ENCODE results near the gene LGR4. TPM values are rescaled to one million over a fixed set of nuclear protein-coding genes. Genes with fewer than 3 reads are reported as not detected.

LGR4 gene
- total and polyA plus RNA-seq, 10 of the 15 experiments (the other 5 are each of a cell fraction or from before 2014, with no cell fraction given): under 0.01 to 0.64 (median 0.04) TPM; not detected in 5

DNA sequence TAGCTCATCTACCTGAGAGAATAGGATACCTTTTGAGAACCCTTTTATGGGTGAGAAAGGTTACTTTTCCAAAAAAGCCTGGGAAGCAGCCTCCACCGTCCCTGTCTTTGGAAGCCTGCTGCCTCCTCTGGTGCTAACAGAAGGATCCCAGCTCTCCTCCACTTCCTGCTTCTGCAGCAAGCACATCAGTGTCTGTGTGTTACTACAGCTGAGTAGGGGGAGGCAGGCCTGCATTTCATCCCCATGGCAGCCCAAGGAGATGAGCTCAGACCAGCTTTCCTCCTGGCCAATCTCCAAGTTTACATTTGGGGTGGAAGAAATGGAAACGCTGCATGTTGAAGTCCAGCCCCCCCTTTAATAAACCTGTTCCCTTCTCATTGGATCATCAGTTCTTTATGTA is 102.2 kb downstream of the LGR4 start:
- BruUV-seq (replicated peaks): no TSS peak
- no peak for FAIRE-seq

DNA sequence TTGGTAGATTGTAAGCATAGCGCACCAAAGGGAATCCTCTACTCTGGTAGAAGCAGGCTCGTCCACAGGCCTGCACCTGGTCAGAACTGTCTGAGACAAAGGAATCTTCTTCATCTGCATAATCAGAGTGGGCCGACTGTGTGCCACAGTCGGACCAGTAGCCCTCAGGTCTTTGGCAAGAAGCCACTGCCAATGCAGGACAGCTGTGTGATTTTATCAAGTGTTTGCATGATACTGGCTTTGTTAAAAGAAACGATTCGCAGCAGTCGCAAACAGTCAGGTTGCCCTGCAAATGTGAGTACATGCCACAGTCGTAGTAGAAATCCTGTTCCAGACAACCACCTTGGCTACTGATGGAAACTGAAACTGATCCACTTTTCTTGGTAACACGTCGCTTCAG is 104.7 kb downstream of the LGR4 start:
- Histone ChIP-seq H3K36me3 (ENCODE audit: control insufficient read depth in 2 of 2, insufficient read depth in 2 of 2, low read length in 1 of 2) (no peaks in the 10 kb centered on the region), H2AFZ (ENCODE audit: control insufficient read depth, low read depth, low read length) (no peak overlapping the region), H3K4me3 (no peak overlapping the region), H4K20me1 (ENCODE audit: control insufficient read depth, insufficient read depth) (no peaks in the 10 kb centered on the region), H3K79me2 (ENCODE audit: control insufficient read depth, insufficient read depth, low read length) (no peaks in the 10 kb centered on the region; the same call in 1 of the 2 replicates), H3K27me3 (replicated peaks in 1 of 2; ENCODE audit: control insufficient read depth in 2 of 2, insufficient read depth in 2 of 2, low read length in 1 of 2) (no peaks in the 10 kb centered on the region), H3K9ac (ENCODE audit: control insufficient read depth, insufficient read depth, low read length) (no peak overlapping the region), H3K27ac (ENCODE audit: control insufficient read depth, insufficient read depth) (no peak overlapping the region), H3K4me1 (ENCODE audit: control insufficient read depth, insufficient read depth, low read length) (peaks cover 3% of the 10 kb centered on the region; the same call in 1 of the 2 replicates), H3K4me2 (ENCODE audit: control insufficient read depth, insufficient read depth) (no peak overlapping the region), H3K9me3 (replicated peaks; ENCODE audit: control insufficient read depth, insufficient read depth, low read length) (no peaks in the 10 kb centered on the region)
- no peak for ATAC-seq
- DNase-seq (ENCODE audit: low read depth, low spot score): no peak
- ChIA-PET SMC1A (ENCODE audit: uncharacterized antibody, unreplicated experiment) (interaction anchor here (0.5 to 1.5 kb wide), 2 partner anchors 20 to 172 kb away, joined by 3 read pairs; no protein-coding TSS in a partner anchor), RAD21 (ENCODE audit: unreplicated experiment) (no interaction called here), POLR2A (no interaction called here), CTCF (no interaction called here)
- intact Hi-C loops (cut with micrococcal nuclease; ENCODE audit: unreplicated experiment): no loop called here
- in situ Hi-C loops (cut with MboI): no loop called here
- no TSS peak for BruUV-seq (replicated peaks)
- WGBS (ENCODE audit: insufficient coverage, insufficient replicate concordance, low lambda C conversion rate, missing lambda C conversion rate): 63% methylated on average over 10 of the region's 10 CpGs
- no peak for FAIRE-seq
- TF ChIP-seq, protein P1, sequence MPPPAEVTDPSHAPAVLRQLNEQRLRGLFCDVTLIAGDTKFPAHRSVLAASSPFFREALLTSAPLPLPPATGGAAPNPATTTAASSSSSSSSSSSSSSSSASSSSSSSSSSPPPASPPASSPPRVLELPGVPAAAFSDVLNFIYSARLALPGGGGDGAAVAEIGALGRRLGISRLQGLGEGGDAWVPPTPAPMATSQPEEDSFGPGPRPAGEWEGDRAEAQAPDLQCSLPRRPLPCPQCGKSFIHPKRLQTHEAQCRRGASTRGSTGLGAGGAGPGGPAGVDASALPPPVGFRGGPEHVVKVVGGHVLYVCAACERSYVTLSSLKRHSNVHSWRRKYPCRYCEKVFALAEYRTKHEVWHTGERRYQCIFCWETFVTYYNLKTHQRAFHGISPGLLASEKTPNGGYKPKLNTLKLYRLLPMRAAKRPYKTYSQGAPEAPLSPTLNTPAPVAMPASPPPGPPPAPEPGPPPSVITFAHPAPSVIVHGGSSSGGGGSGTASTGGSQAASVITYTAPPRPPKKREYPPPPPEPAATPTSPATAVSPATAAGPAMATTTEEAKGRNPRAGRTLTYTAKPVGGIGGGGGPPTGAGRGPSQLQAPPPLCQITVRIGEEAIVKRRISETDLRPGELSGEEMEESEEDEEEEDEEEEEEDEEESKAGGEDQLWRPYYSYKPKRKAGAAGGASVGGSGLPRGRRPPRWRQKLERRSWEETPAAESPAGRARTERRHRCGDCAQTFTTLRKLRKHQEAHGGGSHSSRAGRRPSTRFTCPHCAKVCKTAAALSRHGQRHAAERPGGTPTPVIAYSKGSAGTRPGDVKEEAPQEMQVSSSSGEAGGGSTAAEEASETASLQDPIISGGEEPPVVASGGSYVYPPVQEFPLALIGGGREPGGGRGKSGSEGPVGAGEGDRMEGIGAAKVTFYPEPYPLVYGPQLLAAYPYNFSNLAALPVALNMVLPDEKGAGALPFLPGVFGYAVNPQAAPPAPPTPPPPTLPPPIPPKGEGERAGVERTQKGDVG (CRISPR knock-in tag; IDR thresholded peaks at IDR 0.05): no peak
- TF ChIP-seq, protein P2, sequence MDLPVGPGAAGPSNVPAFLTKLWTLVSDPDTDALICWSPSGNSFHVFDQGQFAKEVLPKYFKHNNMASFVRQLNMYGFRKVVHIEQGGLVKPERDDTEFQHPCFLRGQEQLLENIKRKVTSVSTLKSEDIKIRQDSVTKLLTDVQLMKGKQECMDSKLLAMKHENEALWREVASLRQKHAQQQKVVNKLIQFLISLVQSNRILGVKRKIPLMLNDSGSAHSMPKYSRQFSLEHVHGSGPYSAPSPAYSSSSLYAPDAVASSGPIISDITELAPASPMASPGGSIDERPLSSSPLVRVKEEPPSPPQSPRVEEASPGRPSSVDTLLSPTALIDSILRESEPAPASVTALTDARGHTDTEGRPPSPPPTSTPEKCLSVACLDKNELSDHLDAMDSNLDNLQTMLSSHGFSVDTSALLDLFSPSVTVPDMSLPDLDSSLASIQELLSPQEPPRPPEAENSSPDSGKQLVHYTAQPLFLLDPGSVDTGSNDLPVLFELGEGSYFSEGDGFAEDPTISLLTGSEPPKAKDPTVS (IDR thresholded peaks at IDR 0.05; ENCODE audit: low read depth, low read length): no peak
- no peak for TF ChIP-seq FOXM1 (IDR thresholded peaks at IDR 0.05; ENCODE audit: low read depth, low read length)
- no peak for TF ChIP-seq NFYA (IDR thresholded peaks at IDR 0.05; ENCODE audit: borderline replicate concordance, low read depth, low read length)
- TF ChIP-seq, protein P3, sequence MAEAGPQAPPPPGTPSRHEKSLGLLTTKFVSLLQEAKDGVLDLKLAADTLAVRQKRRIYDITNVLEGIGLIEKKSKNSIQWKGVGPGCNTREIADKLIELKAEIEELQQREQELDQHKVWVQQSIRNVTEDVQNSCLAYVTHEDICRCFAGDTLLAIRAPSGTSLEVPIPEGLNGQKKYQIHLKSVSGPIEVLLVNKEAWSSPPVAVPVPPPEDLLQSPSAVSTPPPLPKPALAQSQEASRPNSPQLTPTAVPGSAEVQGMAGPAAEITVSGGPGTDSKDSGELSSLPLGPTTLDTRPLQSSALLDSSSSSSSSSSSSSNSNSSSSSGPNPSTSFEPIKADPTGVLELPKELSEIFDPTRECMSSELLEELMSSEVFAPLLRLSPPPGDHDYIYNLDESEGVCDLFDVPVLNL (IDR thresholded peaks at IDR 0.05; ENCODE audit: low read depth, low read length): no peak

More for the DNA sequence above, 102.2 kb downstream of the LGR4 start:
- H3K9me3 ChIP-seq (replicated peaks; ENCODE audit: control insufficient read depth, insufficient read depth, low read length): no peaks in the 10 kb centered on the region
- no peak overlapping the region for H3K9ac ChIP-seq (ENCODE audit: control insufficient read depth, insufficient read depth, low read length)
- H4K20me1 ChIP-seq (ENCODE audit: control insufficient read depth, insufficient read depth): no peaks in the 10 kb centered on the region
- ChIA-PET SMC1A (ENCODE audit: uncharacterized antibody, unreplicated experiment) (interaction anchor here (0.8 to 2.2 kb wide), 7 partner anchors 10 to 74 kb away, joined by 3 to 5 read pairs (median 4); no protein-coding TSS in a partner anchor), CTCF (interaction anchor here (0.7 to 0.9 kb wide), 2 partner anchors 11 to 128 kb away, joined by 3 to 4 read pairs; no protein-coding TSS in a partner anchor), POLR2A (no interaction called here), RAD21 (ENCODE audit: unreplicated experiment) (interaction anchor here (1.2 kb wide), 1 partner anchor 74 kb away, joined by 3 read pairs; no protein-coding TSS in a partner anchor)
- H3K27me3 ChIP-seq (replicated peaks in 1 of 2; ENCODE audit: control insufficient read depth in 2 of 2, insufficient read depth in 2 of 2, low read length in 1 of 2): no peaks in the 10 kb centered on the region
- H2AFZ ChIP-seq (ENCODE audit: control insufficient read depth, low read depth, low read length): no peak overlapping the region
- ATAC-seq (no peak), DNase-seq (ENCODE audit: low read depth, low spot score) (no peak)
- no peak overlapping the region for H3K4me2 ChIP-seq (ENCODE audit: control insufficient read depth, insufficient read depth)
- H3K36me3 ChIP-seq (ENCODE audit: control insufficient read depth in 2 of 2, insufficient read depth in 2 of 2, low read length in 1 of 2): no peaks in the 10 kb centered on the region
- intact Hi-C loops (cut with micrococcal nuclease; ENCODE audit: unreplicated experiment): no loop called here
- TF ChIP-seq, protein P4, sequence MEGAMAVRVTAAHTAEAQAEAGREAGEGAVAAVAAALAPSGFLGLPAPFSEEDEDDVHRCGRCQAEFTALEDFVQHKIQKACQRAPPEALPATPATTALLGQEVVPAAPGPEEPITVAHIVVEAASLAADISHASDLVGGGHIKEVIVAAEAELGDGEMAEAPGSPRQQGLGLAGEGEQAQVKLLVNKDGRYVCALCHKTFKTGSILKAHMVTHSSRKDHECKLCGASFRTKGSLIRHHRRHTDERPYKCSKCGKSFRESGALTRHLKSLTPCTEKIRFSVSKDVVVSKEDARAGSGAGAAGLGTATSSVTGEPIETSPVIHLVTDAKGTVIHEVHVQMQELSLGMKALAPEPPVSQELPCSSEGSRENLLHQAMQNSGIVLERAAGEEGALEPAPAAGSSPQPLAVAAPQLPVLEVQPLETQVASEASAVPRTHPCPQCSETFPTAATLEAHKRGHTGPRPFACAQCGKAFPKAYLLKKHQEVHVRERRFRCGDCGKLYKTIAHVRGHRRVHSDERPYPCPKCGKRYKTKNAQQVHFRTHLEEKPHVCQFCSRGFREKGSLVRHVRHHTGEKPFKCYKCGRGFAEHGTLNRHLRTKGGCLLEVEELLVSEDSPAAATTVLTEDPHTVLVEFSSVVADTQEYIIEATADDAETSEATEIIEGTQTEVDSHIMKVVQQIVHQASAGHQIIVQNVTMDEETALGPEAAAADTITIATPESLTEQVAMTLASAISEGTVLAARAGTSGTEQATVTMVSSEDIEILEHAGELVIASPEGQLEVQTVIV (IDR thresholded peaks at IDR 0.05; ENCODE audit: borderline replicate concordance, partially characterized antibody): no peak
- no peaks in the 10 kb centered on the region for H3K4me1 ChIP-seq (ENCODE audit: control insufficient read depth, insufficient read depth, low read length)
- no peak overlapping the region for H3K4me3 ChIP-seq
- in situ Hi-C loops (cut with MboI): no loop called here
- H3K27ac ChIP-seq (ENCODE audit: control insufficient read depth, insufficient read depth): no peak overlapping the region
- 72% methylated on average over 2 of the region's 2 CpGs for WGBS (ENCODE audit: insufficient coverage, insufficient replicate concordance, low lambda C conversion rate, missing lambda C conversion rate)
- no peaks in the 10 kb centered on the region for H3K79me2 ChIP-seq (ENCODE audit: control insufficient read depth, insufficient read depth, low read length)

Data from GM12878 (cell line).